ENCODE results near the gene ENAH.

DNA sequence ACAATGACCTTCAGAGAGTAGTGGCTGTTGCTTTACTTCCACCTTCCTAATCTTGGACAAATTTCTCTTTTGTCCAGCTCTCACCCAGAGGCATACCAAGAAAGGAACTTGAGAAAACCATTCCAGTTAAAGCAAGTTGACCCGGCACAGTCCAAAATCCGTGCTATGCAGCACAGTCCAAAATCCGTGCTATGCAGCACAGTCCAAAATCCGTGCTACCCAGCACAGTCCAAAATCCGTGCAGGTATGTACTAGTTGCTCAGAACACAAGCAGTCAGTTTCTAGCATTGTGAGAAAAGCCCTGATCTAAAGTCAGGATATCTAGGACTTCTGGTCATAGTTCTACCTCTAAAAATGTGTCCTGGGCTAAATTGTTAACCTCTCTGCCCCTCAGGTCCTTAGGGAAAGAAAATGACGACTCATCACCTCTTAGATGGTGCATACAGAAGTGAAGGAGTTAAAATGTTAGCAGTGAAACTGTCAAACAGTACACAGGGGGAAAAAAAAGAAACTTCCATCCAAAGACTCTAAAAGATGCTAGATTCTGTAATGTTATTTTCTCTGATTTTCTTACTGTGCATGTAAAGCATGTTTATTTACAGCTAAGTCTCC is 40.3 kb upstream of the ENAH start:
- TF ChIP-seq CREB1 (IDR thresholded peaks at IDR 0.05; ENCODE audit: low read depth) (no peak), EP300 (IDR thresholded peaks at IDR 0.05; ENCODE audit: borderline replicate concordance) (no peak), EGR1 (IDR thresholded peaks at IDR 0.05) (no peak), NFIC (IDR thresholded peaks at IDR 0.05) (no peak), TAF1 (IDR thresholded peaks at IDR 0.05; ENCODE audit: low read depth) (no peak), YY1 (IDR thresholded peaks at IDR 0.05; ENCODE audit: low read depth) (no peak), FOXM1 (IDR thresholded peaks at IDR 0.05; ENCODE audit: borderline replicate concordance, low read depth) (no peak), RAD21 (IDR thresholded peaks at IDR 0.05; ENCODE audit: low read depth) (no peak), ZBTB7A (IDR thresholded peaks at IDR 0.05; ENCODE audit: low read depth) (no peak), CEBPB (IDR thresholded peaks at IDR 0.05) (no peak)
- TF ChIP-seq, protein P1, sequence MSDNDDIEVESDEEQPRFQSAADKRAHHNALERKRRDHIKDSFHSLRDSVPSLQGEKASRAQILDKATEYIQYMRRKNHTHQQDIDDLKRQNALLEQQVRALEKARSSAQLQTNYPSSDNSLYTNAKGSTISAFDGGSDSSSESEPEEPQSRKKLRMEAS (IDR thresholded peaks at IDR 0.05) = no peak
- TF ChIP-seq, protein P2, sequence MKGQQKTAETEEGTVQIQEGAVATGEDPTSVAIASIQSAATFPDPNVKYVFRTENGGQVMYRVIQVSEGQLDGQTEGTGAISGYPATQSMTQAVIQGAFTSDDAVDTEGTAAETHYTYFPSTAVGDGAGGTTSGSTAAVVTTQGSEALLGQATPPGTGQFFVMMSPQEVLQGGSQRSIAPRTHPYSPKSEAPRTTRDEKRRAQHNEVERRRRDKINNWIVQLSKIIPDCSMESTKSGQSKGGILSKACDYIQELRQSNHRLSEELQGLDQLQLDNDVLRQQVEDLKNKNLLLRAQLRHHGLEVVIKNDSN (IDR thresholded peaks at IDR 0.05) = no peak
- TF ChIP-seq, protein P3, sequence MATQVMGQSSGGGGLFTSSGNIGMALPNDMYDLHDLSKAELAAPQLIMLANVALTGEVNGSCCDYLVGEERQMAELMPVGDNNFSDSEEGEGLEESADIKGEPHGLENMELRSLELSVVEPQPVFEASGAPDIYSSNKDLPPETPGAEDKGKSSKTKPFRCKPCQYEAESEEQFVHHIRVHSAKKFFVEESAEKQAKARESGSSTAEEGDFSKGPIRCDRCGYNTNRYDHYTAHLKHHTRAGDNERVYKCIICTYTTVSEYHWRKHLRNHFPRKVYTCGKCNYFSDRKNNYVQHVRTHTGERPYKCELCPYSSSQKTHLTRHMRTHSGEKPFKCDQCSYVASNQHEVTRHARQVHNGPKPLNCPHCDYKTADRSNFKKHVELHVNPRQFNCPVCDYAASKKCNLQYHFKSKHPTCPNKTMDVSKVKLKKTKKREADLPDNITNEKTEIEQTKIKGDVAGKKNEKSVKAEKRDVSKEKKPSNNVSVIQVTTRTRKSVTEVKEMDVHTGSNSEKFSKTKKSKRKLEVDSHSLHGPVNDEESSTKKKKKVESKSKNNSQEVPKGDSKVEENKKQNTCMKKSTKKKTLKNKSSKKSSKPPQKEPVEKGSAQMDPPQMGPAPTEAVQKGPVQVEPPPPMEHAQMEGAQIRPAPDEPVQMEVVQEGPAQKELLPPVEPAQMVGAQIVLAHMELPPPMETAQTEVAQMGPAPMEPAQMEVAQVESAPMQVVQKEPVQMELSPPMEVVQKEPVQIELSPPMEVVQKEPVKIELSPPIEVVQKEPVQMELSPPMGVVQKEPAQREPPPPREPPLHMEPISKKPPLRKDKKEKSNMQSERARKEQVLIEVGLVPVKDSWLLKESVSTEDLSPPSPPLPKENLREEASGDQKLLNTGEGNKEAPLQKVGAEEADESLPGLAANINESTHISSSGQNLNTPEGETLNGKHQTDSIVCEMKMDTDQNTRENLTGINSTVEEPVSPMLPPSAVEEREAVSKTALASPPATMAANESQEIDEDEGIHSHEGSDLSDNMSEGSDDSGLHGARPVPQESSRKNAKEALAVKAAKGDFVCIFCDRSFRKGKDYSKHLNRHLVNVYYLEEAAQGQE (IDR thresholded peaks at IDR 0.05; ENCODE audit: low read depth) = no peak

Measured in Ishikawa (cell line).